LHCN-M2 (cell line): ENCODE results near the gene PIM2. TPM values are rescaled to one million over a fixed set of nuclear protein-coding genes. Genes with fewer than 3 reads are reported as not detected.
A peak's percentile ranks its signal among the peaks of the same experiment; 100 is the strongest.
"Not testable (repeated sequence)": the region's sequence is repeated elsewhere in the genome, so short reads cannot be mapped to it uniquely, and the experiment has no call there.

Experiments used
- DNase-seq: peaks from one replicate; pipeline ENCODE4 v3.0.0-alpha.2; 2012; ENCODE audit warnings: low read depth
- total RNA-seq: library from RNA; depleted of rRNA; stranded (reverse); fragments of >200 nt; gene quantifications from 2 replicates; pipeline ENCODE4 v1.2.3, GENCODE V29; 2014; rRNA removed

PIM2 gene
- total RNA-seq, 1 experiment from 2014 or later, result 10.7 TPM

- DNase-seq, result not testable (repeated sequence)
Observed at GRCh38 chrX:48872017-48872416, 46.8 kb downstream of the PIM2 start.

- peak; percentile 49 for DNase-seq
Observed at GRCh38 chrX:48864210-48864609, 54.6 kb downstream of the PIM2 start.

Other genes with a start within 250 kb of the PIM2 start
- gene WAS, start 235.2 kb downstream of the PIM2 start, total RNA-seq, result not detected in 2 replicates
- gene SUV39H1, start 222.3 kb downstream of the PIM2 start, total RNA-seq, result 13.0 and 14.8 TPM in 2 replicates
- gene GLOD5, start 157.3 kb downstream of the PIM2 start, total RNA-seq, result not detected in 2 replicates
- gene GATA1, start 132.4 kb downstream of the PIM2 start, total RNA-seq, result not detected in 2 replicates
- gene HDAC6, start 117.0 kb downstream of the PIM2 start, total RNA-seq, result 49.1 and 71.2 TPM in 2 replicates
- not detected in 2 replicates for gene ERAS, start 92.5 kb downstream of the PIM2 start, total RNA-seq
- gene PCSK1N, start 83.4 kb downstream of the PIM2 start, total RNA-seq, result 1.8 and 3.2 TPM in 2 replicates
- 36.6 and 41.2 TPM in 2 replicates for gene TIMM17B, start 21.3 kb downstream of the PIM2 start, total RNA-seq
- gene PQBP1, start 21.1 kb downstream of the PIM2 start, total RNA-seq, result 43.9 and 53.2 TPM in 2 replicates
- gene SLC35A2, start 7.4 kb downstream of the PIM2 start, total RNA-seq, result 25.4 and 30.4 TPM in 2 replicates
- 27.8 and 40.2 TPM in 2 replicates for gene OTUD5, start 38.6 kb upstream of the PIM2 start, total RNA-seq
- gene KCND1, start 52.8 kb upstream of the PIM2 start, total RNA-seq, result 0.32 and 0.69 TPM in 2 replicates
- gene GRIPAP1, start 83.2 kb upstream of the PIM2 start, total RNA-seq, result 22.3 and 25.5 TPM in 2 replicates
- gene TFE3, start 124.3 kb upstream of the PIM2 start, total RNA-seq, result 58.9 and 61.5 TPM in 2 replicates
- not detected in 2 replicates for gene CCDC120, start 140.0 kb upstream of the PIM2 start, total RNA-seq
- 17.5 and 18.5 TPM in 2 replicates for gene PRAF2, start 155.0 kb upstream of the PIM2 start, total RNA-seq
- 44.9 and 52.1 TPM in 2 replicates for gene WDR45, start 160.9 kb upstream of the PIM2 start, total RNA-seq
- gene GPKOW, start 204.7 kb upstream of the PIM2 start, total RNA-seq, result 25.4 and 26.2 TPM in 2 replicates
- gene MAGIX, start 243.7 kb upstream of the PIM2 start, total RNA-seq, result 3.8 and 4.0 TPM in 2 replicates